Progenitor cell of endocrine pancreas (in vitro differentiated cells): ENCODE results near the gene FNDC3B. TPM values are rescaled to one million over a fixed set of nuclear protein-coding genes. Genes with fewer than 3 reads are reported as not detected.

Experiments used
- DNase-seq: peaks from one replicate; pipeline ENCODE4 v3.0.0; 2021; ENCODE audit warnings: low spot score; ENCODE audit not compliant: unreplicated experiment
- H3K27ac Mint-ChIP-seq: 2 replicates; pipeline ENCODE4 v1.8.0; 2021; ENCODE audit warnings: mild to moderate bottlenecking, moderate library complexity, mixed read lengths
- H3K27me3 Mint-ChIP-seq: 2 replicates; pipeline ENCODE4 v1.8.0; 2021; ENCODE audit warnings: mixed read lengths
- H3K36me3 Mint-ChIP-seq: 2 replicates; pipeline ENCODE4 v1.8.0; 2022; ENCODE audit warnings: mixed read lengths; ENCODE audit not compliant: insufficient read depth
- H3K4me1 Mint-ChIP-seq: 2 replicates; pipeline ENCODE4 v1.8.0; 2021; ENCODE audit warnings: low read depth, mixed read lengths
- H3K4me3 Mint-ChIP-seq: 2 replicates; pipeline ENCODE4 v1.8.0; 2021; ENCODE audit warnings: low read depth, mild to moderate bottlenecking, moderate library complexity, mixed read lengths
- H3K9me3 Mint-ChIP-seq: 2 replicates; pipeline ENCODE4 v1.8.0; 2021; ENCODE audit warnings: low read depth, mixed read lengths
- total RNA-seq: library from RNA; stranded (reverse); gene quantifications from 2 replicates; pipeline ENCODE4 v1.2.1, GENCODE V29; 2021
- TF ChIP-seq, protein P1 (sequence below): fragments of 200-600 bp; sonication (generic); IDR thresholded peaks from one replicate; pipeline ENCODE4 v1.5.0; 2021; ENCODE audit warnings: antibody characterized with exemption, mild to moderate bottlenecking; ENCODE audit not compliant: unreplicated experiment

The FNDC3B gene
- total RNA-seq, 1 donor from 2014 or later, result 158 TPM

GRCh38 chr3:172074032-172074431 lies 34.7 kb downstream of the FNDC3B start:
- Mint-ChIP-seq H3K27me3 (no peaks in the 10 kb centered on the region), H3K9me3 (no peaks in the 10 kb centered on the region), H3K4me3 (no peak overlapping the region), H3K27ac (no peak overlapping the region), H3K4me1 (peaks cover 67% of the 10 kb centered on the region), H3K36me3 (peaks cover 6% of the 10 kb centered on the region)
- TF ChIP-seq, protein P1, sequence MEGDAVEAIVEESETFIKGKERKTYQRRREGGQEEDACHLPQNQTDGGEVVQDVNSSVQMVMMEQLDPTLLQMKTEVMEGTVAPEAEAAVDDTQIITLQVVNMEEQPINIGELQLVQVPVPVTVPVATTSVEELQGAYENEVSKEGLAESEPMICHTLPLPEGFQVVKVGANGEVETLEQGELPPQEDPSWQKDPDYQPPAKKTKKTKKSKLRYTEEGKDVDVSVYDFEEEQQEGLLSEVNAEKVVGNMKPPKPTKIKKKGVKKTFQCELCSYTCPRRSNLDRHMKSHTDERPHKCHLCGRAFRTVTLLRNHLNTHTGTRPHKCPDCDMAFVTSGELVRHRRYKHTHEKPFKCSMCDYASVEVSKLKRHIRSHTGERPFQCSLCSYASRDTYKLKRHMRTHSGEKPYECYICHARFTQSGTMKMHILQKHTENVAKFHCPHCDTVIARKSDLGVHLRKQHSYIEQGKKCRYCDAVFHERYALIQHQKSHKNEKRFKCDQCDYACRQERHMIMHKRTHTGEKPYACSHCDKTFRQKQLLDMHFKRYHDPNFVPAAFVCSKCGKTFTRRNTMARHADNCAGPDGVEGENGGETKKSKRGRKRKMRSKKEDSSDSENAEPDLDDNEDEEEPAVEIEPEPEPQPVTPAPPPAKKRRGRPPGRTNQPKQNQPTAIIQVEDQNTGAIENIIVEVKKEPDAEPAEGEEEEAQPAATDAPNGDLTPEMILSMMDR, result no peak
- no peak for DNase-seq

DNA sequence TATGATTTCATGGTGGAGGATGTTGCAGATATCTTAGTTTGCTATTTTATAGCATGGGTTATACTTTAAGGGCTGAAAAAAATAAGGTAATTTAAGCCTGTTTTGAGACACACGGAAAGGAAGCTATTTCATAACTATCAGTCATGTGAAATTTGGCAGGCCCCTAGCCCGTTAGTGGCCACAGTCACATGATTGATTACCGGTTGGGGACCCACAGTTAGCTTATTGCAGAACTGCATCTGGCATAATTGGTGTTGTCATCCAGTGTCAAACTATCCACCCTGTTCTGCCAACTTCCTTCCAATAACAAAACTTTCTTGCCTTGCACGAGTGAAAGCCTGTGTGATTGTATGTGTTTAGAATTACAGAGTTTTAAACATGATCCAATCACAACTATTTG lies 35.2 kb downstream of the FNDC3B start:
- H3K4me1 Mint-ChIP-seq, result peaks cover 66% of the 10 kb centered on the region
- H3K27me3 Mint-ChIP-seq, result no peaks in the 10 kb centered on the region

GRCh38 chr3:172076212-172076611 lies 36.8 kb downstream of the FNDC3B start:
- no peaks in the 10 kb centered on the region for H3K9me3 Mint-ChIP-seq
- no peak overlapping the region for H3K27ac Mint-ChIP-seq
- H3K4me1 Mint-ChIP-seq, result peaks cover 69% of the 10 kb centered on the region
- DNase-seq, result no peak
- H3K27me3 Mint-ChIP-seq, result no peaks in the 10 kb centered on the region
- TF ChIP-seq, protein P1, result no peak
- no peak overlapping the region for H3K4me3 Mint-ChIP-seq
- H3K36me3 Mint-ChIP-seq, result peaks cover 7% of the 10 kb centered on the region

More for the DNA sequence above, 35.2 kb downstream of the FNDC3B start:
- DNase-seq, result no peak
- H3K27ac Mint-ChIP-seq, result no peak overlapping the region
- TF ChIP-seq, protein P1, result no peak
- H3K4me3 Mint-ChIP-seq, result no peak overlapping the region
- H3K36me3 Mint-ChIP-seq, result peaks cover 7% of the 10 kb centered on the region
- H3K9me3 Mint-ChIP-seq, result no peaks in the 10 kb centered on the region

GRCh38 chr3:172077197-172077757 lies 37.9 kb downstream of the FNDC3B start:
- TF ChIP-seq, protein P1, result no peak
- Mint-ChIP-seq H3K27me3 (no peaks in the 10 kb centered on the region), H3K4me3 (no peak overlapping the region)

DNA sequence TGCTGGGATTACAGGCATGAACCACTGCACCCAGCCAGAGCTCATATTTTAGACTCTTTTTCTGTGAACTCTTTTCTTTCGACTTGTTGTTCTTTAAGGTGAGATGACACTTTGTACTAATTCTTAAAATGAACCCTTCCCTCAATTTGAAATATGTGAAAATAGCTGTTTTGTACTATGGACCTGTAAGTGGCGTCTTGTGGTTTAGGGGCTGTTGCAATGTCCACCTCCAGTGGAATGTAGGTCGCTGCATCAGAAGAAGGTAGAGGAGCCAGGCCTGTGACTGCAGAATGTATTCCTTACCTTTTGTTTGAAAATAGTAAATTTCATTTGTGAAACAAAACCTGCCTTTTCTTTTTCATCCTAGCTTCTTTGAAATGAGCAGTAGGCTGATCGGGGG lies 38.9 kb downstream of the FNDC3B start:
- Mint-ChIP-seq H3K36me3 (peaks cover 15% of the 10 kb centered on the region), H3K27me3 (no peaks in the 10 kb centered on the region), H3K4me3 (no peak overlapping the region), H3K27ac (peak overlapping the region; percentile 80), H3K4me1 (peaks cover 72% of the 10 kb centered on the region), H3K9me3 (peaks cover 3% of the 10 kb centered on the region)
- no peak for DNase-seq
- TF ChIP-seq, protein P1, result no peak

More at GRCh38 chr3:172077197-172077757, 37.9 kb downstream of the FNDC3B start:
- H3K27ac Mint-ChIP-seq, result peak overlapping the region; percentile 84
- no peaks in the 10 kb centered on the region for H3K9me3 Mint-ChIP-seq
- peaks cover 76% of the 10 kb centered on the region for H3K4me1 Mint-ChIP-seq
- peaks cover 7% of the 10 kb centered on the region for H3K36me3 Mint-ChIP-seq
- DNase-seq, result no peak
